AG04449 (cell line): ENCODE data around the gene CSKMT.
"Not testable (repeated sequence)": the region's sequence is repeated elsewhere in the genome, so short reads cannot be mapped to it uniquely, and the experiment has no call there.

Source experiments
- CTCF ChIA-PET: fragments of 350-600 bp; formaldehyde crosslinking; extraction: SDS; loops from one replicate; lab custom pipeline; 2021; ENCODE audit warnings: antibody characterized with exemption; lab: Yijun Ruan, JAX
- POLR2A ChIA-PET: fragments of 400-600, 350-600 bp; formaldehyde crosslinking; extraction: SDS; loops from one replicate; lab custom pipeline; 2020; ENCODE audit warnings: antibody characterized with exemption, inconsistent platforms; lab: Yijun Ruan, JAX
- DNase-seq: peaks from one replicate; pipeline ENCODE4 v3.0.0-alpha.2; 2010; ENCODE audit warnings: low read depth, low spot score
- H3K4me3 ChIP-seq: 2 replicates; pipeline ENCODE4 v1.5.1; 2011; ENCODE audit warnings: low read depth, mild to moderate bottlenecking, control low read depth, low read length
- CTCF ChIP-seq: IDR thresholded peaks from one replicate; pipeline ENCODE4 v1.5.1; 2011; ENCODE audit warnings: mild to moderate bottlenecking, moderate library complexity, low read length, control low read depth, inconsistent platforms; ENCODE audit not compliant: insufficient read depth; ENCODE audit errors: missing control alignments

Gene CSKMT

GRCh38 chr11:62649486-62649885, 15.6 kb upstream of the CSKMT start:
- POLR2A ChIA-PET: interaction anchor here (2.3 kb wide), 1 partner anchor 16 kb away, joined by 25 read pairs; the partner anchor contains the start of genes C11orf98 and CSKMT
- no peak overlapping the region for H3K4me3 ChIP-seq
- DNase-seq: no peak
- CTCF ChIA-PET: interaction anchor here (1.4 kb wide), 1 partner anchor 30 kb away, joined by 4 read pairs; no protein-coding TSS in a partner anchor
- no peak for TF ChIP-seq CTCF

GRCh38 chr11:62650283-62650682, 14.8 kb upstream of the CSKMT start:
- DNase-seq, H3K4me3 ChIP-seq, POLR2A ChIA-PET: not testable (repeated sequence)
- CTCF ChIA-PET: interaction anchor here (0.9 kb wide), 1 partner anchor 255 kb away, joined by 3 read pairs; no protein-coding TSS in a partner anchor

GRCh38 chr11:62652161-62653006, 12.7 kb upstream of the CSKMT start:
- ChIA-PET CTCF (interaction anchor here (0.9 kb wide), 1 partner anchor 43 kb away, joined by 4 read pairs; no protein-coding TSS in a partner anchor), POLR2A (interaction anchor here (0.5 to 1.4 kb wide), 17 partner anchors 8 to 257 kb away, joined by 3 to 58 read pairs (median 4); partner anchors contain the start of genes B3GAT3, C11orf98, CSKMT and LBHD1)
- no peak for TF ChIP-seq CTCF
- peak overlapping the region; percentile 83 for H3K4me3 ChIP-seq
- DNase-seq: no peak

GRCh38 chr11:62654297-62654696, 10.8 kb upstream of the CSKMT start:
- no peak for DNase-seq
- CTCF ChIA-PET: interaction anchor here (0.7 to 2.0 kb wide), 2 partner anchors 9 to 11 kb away, joined by 3 to 6 read pairs; partner anchors contain the start of genes C11orf98 and CSKMT
- H3K4me3 ChIP-seq: no peak overlapping the region
- TF ChIP-seq CTCF: no peak
- POLR2A ChIA-PET: no interaction called here

GRCh38 chr11:62656796-62657429, 8.2 kb upstream of the CSKMT start:
- ChIA-PET CTCF (interaction anchor here (0.7 to 1.3 kb wide), 3 partner anchors 15 to 130 kb away, joined by 3 read pairs; partner anchors contain the start of genes LBHD1, TMEM179B and UQCC3), POLR2A (interaction anchor here (0.6 to 1.8 kb wide), 4 partner anchors 8 to 65 kb away, joined by 3 to 9 read pairs (median 4); partner anchors contain the start of genes C11orf98, CSKMT and TUT1)
- no peak for TF ChIP-seq CTCF
- H3K4me3 ChIP-seq: no peak overlapping the region
- no peak for DNase-seq

- TF ChIP-seq CTCF: no peak
- H3K4me3 ChIP-seq: peak overlapping the region; percentile 92
- CTCF ChIA-PET: interaction anchor here (0.8 to 6.1 kb wide), 12 partner anchors 10 to 270 kb away, joined by 3 to 26 read pairs (median 3); partner anchors contain the start of genes BSCL2, GNG3 and TUT1
- DNase-seq: no peak
- POLR2A ChIA-PET: interaction anchor here (0.6 to 3.3 kb wide), 41 partner anchors 7 to 270 kb away, joined by 3 to 58 read pairs (median 8); partner anchors contain the start of genes B3GAT3, EEF1G, GANAB and HNRNPUL2
Observed at GRCh38 chr11:62664405-62665074, 572 bp upstream of the CSKMT start.
